T-helper 1 cell treated with Interleukin-12 subunit alpha and Interleukin-12 subunit beta and Interleukin-4 antibody, amounts not matched to agents 30 ng/mL and 1 ng/mL, for 36 hours (primary cell): ENCODE data around the gene ZNF587B. TPM values are rescaled to one million over a fixed set of nuclear protein-coding genes. Genes with fewer than 3 reads are reported as not detected.
"Not testable (repeated sequence)": the region's sequence is repeated elsewhere in the genome, so short reads cannot be mapped to it uniquely, and the experiment has no call there.

ENCODE experiments used
- intact Hi-C: fragments of 100-400 bp; cut with micrococcal nuclease; formaldehyde crosslinking; loops from one replicate; pipeline ENCODE4 v1.15.1; 2024
- total RNA-seq: library from RNA; stranded (reverse); gene quantifications from 2 replicates; pipeline ENCODE4 v1.2.3, GENCODE V29; 2022

ZNF587B gene
- total RNA-seq, result 17.7 and 22.2 TPM in 2 replicates

DNA sequence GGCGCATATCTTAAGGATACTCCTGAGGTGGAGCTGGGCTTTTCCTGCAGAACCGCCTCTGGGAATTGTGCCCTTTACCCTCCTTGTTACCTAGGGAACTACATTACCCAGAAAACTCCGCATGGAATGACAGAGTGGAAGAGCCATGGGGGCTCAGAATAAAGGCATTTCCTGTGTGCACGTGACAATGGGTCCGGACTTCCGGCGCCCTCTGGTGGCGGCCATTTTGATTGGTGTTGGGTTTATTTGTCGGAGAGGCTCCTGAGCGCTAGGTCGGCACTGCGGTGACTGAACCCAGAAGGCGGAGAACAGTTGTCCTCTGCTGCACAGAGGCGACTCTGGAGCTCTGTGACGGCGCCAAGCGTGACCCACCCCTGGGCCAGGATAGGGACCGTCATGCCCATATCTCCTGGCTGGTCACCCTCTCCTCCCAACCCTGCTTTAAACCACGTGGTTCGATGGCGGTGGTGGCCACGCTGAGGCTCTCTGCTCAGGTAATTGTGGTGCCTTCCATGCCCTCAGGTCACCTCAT is at the start of gene ZNF587B:
TSS of gene ZNF587B (plus strand) at position 229 of the 532 bp plus-strand sequence. CDS start at position 459, 230 bp downstream.
- intact Hi-C loops, result no loop called here

DNA sequence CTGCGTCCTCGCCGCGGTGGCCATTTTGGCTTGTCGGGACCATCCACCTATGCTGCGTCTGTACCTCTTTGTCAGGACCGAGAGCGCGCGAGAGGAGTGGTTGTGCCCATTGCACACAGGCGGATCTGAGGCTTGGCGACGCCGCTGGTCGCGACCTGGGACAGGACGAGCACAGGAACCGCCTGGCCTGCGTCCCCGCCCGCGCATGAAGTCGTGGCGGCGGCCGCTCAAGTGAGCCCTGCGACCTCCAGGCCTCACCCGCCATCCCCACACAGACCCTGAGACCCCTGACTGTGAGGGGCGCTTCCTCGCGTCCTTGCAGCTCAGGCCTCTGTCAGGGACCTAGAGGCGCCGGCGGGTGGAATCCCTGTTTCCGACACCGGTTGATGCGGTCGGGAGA is 43.8 kb upstream of the ZNF587B start:
- intact Hi-C loops, result no loop called here

DNA sequence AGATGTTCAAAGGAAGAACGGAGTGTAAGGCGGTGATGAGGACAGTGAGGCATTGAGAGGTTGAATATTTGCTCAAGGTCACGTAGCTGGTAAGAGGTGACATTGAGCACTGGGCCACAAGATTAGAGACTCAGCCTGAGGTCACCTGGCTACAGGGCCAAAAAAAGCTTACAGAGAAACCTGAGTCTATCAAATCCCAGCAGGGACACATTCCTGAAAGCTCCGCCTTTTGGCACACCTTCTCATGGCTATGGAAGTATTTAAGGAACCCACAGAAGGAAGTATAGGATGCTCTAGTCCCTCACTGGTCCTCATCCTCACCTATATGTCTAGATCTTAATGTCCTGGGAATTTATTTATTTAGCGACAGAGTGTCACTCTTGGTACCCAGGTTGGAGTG is 43.2 kb upstream of the ZNF587B start:
- intact Hi-C loops, result no loop called here

DNA sequence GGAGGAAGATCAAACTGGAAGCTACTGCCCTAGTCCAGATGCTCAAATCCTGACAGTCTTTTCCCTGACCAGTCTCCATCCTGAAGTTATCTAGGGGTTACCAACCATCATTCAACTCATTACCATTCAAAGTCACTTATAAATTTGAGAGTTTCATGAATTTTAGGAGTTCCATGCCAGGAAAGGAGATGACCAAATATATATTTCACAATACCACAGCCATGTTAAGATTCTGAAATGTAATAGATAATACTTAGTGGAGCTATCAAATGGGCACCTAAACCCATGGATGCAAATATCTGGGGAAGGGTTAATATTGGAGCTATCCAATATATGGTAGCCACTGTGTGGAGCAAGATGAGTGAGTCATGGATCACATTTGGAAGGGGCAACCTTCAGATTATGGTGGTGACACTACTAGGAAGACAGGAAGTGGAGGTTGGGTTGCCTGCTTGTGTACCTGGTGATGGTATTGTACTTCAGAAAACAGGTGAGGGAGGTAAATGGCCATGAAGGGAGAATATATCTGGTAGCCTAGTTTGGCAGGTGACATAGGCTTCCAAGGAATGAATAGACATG is 41.9 kb upstream of the ZNF587B start:
- intact Hi-C loops, result no loop called here

DNA sequence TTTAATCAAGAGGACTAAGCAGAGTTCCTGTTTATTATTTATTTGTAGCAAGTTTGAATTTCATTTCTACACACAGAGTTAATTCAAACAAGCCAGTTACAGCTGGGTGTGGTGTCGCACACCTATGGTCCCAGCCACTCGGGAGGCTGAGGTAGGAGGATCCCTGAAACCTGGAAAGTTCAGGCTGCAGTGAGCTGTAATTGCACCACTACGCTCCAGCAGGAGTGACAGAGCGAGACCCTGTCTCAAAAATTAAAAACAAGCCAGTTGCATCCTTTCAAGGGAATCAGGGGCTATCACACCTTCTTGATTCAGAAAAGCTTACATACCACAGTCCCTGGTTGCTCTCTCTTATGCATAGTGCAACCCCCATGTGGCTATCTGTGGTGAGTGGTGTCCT is 40.8 kb upstream of the ZNF587B start:
- intact Hi-C loops, result no loop called here

DNA sequence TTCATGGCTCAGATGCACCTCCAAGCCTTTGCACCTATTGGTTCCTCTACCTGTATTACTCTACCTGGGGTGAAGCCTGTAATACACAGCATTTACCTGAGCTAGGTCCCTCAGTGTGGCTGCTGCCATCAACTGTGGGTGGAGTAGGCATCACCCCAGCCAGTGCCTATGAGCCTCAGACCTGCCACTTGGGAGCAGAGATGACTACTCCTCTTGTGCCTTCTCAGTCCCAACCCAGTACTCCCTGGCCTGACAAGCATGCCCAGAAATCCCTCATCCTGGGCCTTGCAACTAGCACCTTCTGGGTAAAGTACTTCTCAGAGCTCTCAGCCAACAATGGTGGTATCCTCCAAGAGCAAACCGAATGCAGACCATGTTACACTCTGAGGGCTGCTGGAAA is 33.5 kb upstream of the ZNF587B start:
- intact Hi-C loops, result not testable (repeated sequence)

DNA sequence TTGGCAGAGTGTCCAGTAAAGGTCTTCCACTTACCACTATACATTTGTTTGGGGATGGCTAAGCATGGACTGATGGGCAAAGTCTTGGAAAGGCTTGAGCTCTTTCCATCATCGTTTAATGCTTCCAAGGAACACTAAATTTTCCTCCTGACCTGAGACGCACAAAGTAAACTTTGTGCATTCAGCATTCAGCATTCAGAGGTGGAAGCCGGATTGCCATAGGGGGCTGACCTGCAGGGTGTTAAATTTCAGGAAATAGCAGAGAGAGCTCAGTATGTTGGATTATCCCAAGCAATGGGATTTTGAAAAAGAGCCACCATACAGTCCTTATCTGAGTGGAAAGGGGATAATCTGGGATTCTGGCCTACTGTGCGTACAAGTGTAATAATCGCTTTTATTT is 29.4 kb upstream of the ZNF587B start:
- intact Hi-C loops, result no loop called here

DNA sequence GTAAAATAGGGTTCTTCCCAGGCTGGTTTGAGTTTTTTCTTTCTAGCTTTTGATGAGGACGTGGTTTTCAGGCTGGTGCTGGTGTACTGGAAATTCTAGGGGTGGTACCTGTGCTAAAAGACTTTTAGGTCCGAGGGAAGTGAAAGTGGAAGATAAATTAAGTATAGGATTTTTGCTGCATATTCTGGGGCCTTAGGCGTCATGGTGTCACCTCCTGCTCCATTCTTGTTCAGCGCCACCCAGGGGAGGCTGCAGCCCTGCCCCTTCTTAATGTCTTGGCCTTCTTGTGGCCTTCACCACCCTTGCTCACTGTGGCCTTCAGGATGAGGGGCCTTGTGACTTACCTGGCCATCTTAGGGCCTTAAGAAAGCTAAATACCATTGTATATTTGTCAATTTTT is 27.8 kb upstream of the ZNF587B start:
- intact Hi-C loops, result no loop called here

DNA sequence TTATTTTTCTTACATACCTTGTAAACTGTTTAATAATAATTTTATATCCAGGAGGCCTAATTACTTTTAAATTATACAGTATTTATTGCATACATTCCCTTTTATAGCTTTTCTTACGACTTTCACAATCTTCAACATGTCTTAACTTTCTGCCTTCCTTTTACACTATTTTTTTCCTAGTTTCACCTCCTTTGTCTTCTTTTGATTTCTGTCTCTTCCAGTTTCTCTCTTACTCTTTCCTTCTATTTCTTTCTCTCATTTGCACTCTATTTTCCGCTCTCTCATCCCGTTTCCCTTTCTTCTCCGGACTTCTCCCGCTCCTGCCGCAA is 26.9 kb upstream of the ZNF587B start:
- intact Hi-C loops, result no loop called here

DNA sequence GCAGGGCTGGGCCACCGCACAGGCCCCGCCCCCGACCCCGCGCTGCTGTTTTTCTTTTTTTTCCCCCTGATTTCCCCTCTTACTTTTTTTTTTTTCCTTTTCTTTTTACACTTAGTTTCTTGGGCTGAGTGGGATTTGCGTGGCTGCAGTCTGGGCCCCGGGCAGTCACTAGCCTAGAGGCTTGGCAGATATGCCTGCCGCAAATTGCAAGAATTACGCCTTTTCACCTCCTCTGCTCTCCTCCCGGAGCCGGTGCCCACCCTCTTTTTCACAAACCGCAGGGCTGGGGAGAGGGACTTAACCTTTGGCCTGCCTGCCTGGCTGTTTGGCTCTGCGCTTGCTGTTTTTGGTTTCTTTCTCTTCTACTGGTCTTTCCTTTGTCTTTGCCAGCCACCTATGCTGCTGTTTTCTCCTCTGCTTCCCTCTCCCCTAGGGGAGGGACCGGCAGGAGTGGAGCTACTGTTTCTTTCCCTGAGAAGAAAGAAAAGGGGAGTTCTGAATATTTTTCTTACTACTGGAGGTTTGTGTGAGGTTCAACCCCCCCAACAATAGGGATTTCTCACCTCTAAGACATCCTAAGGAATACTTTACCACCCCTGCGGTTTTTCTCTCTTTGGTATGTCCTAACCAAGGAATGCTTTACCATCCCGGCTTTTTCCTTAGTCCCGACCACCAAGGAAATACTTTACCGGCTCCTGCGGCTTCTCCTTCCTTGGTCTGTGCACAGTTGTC is 26.3 kb upstream of the ZNF587B start:
- intact Hi-C loops, result no loop called here

DNA sequence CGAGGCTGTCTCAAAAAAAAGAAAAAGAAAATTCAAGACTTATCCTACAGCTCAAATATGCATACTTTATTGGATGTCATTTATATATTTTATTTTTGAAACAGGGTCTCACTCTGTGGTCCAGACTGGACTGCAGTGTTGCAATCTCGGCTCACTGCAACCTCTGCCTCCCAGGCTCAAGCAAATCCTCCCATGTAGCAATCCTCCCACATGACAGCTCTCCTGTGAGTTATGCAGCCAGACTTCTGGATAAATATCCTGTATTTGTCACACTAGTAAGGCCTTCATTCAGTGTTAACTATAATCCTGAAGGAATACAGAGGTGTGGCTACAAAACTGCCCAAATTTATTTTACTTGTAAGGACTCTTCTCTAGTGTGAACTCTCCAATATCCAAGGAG is 22.6 kb upstream of the ZNF587B start:
- intact Hi-C loops, result no loop called here

DNA sequence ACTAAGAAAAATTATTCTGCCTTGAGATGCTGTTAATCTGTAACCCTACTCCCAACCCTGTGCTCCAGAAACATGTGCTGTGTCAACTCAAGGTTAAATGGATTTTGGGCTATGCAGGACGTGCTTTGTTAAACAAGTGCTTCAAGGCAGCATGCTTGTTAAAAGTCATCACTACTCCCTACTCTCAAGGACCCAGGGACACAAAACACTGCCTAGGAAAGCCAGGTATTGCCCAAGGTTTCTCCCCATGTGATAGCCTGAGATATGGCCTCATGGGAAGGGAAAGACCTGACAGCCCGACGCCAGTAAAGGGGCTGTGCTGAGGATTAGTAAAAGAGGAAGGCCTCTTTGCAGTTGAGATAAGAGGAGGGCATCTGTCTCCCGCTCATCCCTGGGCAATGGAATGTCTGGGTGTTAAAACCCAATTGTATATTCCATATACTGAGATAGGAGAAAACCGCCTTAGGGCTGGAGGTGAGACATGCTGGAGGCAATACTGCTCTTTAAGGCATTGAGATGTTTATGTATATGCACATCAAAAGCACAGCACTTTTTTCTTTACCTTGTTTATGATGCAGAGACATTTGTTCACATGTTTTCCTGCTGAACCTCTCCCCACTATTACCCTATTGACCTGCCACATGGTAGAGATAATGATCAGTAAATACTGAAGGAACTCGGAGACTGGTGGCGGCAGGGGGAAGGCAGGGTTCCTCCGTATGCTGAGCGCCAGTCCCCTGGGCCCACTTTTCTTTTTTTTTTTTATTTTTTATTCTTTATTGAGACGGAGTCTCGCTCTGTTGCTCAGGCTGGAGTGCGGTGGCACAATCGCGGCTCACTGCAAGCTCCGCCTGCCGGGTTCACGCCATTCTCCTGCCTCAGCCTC is 19.4 kb upstream of the ZNF587B start:
- intact Hi-C loops, result loop anchor here (10.0 kb wide), 2 partner anchors 426 to 574 kb away; partner anchors contain the start of genes RPS5, ZNF548 and ZNF837

DNA sequence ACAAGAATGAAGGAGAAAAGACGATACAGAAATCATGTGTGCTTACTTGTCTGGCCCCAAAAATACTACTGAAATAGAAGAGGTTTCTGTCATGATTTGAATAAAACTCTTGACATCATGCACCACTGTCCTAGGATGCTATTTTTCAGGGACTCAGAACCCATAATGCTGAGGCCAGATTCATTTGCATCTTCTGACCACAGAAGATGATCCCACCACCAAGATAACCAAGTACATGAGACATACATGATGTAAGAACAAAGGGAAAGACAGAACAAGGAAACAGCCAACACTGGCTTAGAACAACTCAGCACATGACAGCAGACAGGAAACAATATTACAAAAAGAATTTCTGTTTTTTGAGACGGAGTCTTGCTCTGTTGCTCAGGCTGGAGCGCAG is 17.9 kb upstream of the ZNF587B start:
- intact Hi-C loops, result loop anchor here (10.0 kb wide), 2 partner anchors 427 to 573 kb away; partner anchors contain the start of genes RPS5, ZNF548 and ZNF837

DNA sequence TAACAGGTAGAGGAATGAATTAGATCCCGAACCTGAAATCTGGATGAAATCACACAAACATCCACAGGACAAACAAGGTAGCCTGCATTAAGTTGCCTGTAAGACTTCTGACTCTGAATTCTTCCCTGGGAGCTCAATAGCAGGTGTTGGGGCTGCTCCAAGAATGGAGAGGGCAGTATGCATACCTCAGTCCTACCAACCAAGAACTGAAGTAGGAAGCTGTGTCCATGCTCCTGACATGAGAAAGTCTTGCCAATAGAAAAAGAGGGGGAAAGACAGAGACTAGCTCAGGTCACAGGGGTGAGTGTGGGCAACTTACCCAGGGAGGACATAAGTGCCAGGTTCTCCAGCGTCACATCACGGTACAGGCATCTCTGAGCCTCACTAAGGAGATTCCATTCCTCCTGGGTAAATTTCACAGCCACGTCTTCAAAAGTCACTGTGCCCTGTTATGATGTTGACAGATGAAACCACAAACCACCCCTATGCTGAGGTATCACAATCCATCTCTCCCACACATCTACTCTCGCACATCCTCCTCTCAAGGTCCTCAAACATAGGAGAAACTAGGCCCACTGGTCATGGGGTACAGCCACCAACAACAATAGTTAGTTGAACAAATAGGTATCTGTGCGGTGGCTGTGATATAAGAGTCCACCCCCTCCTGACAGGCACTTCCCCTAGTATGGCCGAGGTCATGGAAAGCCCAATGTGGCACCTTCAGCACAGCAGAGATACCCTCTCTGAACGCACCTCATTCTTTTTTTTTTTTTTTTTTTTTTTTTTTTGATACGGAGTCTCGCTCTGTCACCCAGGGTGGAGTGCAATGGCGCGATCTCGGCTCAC is 16.9 kb upstream of the ZNF587B start:
- intact Hi-C loops, result loop anchor here (10.0 kb wide), 2 partner anchors 428 to 572 kb away; partner anchors contain the start of genes RPS5, ZNF548 and ZNF837

DNA sequence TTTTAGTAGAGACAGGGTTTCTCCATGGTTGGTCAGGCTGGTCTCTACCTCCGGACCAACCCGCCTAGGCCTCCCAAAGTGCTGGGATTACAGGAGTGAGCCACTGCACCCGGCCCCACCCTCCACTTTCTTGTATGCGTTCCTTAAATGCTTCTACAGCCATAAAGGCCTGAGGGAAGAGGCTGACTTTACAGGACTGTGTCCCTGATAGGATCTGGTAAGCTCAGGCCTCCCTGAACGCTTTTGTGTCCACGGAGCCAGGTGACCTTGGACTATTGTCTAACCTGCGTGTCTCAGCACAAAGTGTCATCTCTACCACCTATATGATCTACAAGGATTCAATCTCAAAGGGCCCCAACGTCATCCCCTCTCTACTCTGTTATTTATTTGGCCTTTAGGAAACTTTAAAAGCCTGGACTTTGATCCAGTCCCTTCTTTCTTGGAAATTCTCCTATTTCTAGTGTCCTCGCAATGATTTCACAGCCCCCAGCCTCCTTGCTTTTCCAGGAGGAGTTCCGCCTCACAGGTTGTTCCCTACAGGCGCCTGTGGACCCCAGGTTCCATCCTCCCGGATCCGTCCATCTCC is 16.1 kb upstream of the ZNF587B start:
- intact Hi-C loops, result loop anchor here (1.0 to 10.0 kb wide), 14 partner anchors 35 to 571 kb away; partner anchors contain the start of genes RPS5, ZNF17, ZNF211 and ZNF417

DNA sequence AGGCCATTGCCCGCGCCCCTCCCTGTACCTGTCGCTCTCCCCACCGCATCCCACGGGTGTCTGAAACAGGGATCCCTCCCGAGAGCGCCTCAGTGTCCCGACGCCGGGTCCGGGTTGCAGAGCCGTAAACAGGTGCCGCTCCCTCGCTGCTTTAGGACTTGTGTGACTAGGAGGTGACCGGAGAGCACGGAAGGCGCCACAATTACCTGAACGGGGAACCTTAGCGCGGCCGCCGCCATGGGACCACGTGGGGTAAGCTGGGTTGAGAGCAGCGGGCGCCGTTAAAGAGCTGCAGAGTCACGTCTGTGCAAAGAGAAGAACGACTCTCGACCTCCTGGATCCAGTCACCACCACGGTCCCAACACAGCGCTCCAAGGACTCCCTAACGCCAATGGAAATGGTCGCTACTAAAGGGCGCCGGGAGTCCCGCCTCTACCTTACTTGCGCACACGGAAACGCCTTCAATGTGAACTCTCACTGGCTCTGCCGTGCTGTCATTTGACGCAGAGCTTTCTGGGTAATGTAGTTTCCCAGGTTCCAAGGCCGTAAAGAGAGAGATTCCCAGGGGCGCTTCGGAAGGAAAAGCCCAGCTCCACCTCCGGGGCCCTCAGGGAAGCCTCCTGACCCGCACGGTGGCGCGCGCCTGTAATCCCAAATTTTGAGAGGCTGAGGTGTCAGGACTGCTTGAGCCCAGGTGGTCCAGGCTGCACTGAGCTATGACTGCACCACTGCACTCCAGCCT is 15.4 kb upstream of the ZNF587B start, which contains the start of gene ZNF552:
TSS of gene ZNF552 (minus strand) at position 409 of the 742 bp plus-strand sequence. CDS start at position 239, 170 bp downstream.
- intact Hi-C loops, result loop anchor here (1.0 to 10.0 kb wide), 16 partner anchors 35 to 574 kb away; partner anchors contain the start of genes RPS5, ZNF17, ZNF211 and ZNF417

DNA sequence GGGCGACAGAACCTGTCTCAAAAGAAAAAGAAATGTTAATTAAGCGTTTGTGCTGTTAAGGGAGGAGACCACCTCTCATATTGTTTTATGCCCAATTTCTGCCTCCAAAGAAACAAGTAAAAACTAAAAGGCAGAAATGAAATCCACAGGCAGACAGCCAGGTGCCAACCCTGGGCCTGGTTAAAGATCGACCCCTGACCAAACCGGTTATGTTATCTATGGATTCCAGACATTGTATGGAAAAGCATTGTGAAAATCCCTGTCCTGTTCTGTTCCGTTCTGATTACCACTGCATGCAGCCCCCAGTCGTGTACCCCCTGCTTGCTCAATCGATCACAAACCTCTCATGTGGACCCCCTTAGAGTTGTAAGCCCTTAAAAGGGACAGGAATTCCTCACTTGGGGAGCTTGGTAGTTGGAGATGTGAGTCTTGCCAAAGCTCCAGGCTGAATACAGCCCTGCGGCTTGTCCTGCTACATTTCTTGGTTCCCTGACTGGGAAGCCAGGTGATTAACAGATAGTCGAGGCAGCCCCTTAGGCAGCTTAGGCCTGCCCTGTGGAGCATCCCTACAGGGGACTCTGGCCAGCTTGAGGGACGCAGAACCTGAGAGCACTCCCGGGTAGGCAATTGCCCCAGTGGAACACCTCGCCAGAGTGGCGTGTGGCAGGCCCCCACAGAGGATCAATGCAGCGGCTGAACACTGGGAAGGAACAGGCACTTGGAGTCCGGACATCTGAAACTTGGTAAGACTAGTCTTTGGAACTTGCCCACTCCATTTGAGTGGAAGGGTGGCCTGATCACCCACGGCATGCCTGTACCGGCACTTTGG is 14.6 kb upstream of the ZNF587B start:
- intact Hi-C loops, result loop anchor here (1.0 to 10.0 kb wide), 8 partner anchors 73 to 575 kb away; partner anchors contain the start of genes RPS5, ZNF17, ZNF211 and ZNF460

DNA sequence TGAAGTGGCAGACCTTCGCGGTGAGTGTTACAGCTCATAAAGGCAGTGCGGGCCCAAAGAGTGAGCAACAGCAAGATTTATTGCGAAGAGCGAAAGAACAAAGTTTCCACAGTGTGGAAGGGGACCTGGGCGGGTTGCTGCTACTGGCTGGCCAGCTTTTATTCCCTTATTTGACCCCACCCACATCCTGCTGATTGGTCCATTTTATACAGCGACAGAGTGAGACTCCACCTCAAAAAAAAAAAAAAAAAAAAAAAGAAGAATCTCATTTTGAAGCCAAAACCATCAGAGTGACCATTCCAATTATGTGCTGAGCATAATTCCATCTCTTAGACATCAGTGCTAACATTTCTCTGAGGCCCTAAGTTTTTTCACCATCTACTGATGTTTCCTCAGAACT is 13.4 kb upstream of the ZNF587B start:
- intact Hi-C loops, result loop anchor here (10.0 kb wide), 2 partner anchors 432 to 568 kb away; partner anchors contain the start of genes RPS5, ZNF548 and ZNF837
